GM23338 (cell line): ENCODE measurements around the gene PLEK. TPM values are rescaled to one million over a fixed set of nuclear protein-coding genes. Genes with fewer than 3 reads are reported as not detected.

ENCODE experiments used
- ATAC-seq: fragments of 200-7000 bp; cut with Tn5 transposase; 3 replicates; pipeline ENCODE4 v1.9.1; 2020
- DNase-seq: peaks from one replicate; pipeline ENCODE4 v3.0.0-alpha.2; 2015; ENCODE audit warnings: low spot score
- H2AFZ ChIP-seq: fragments of 200-600 bp; sonication (generic); 2 replicates; pipeline ENCODE4 v1.8.0; 2016; ENCODE audit warnings: antibody characterized with exemption, mild to moderate bottlenecking, moderate library complexity
- H3F3A ChIP-seq: fragments of 200-600 bp; sonication (generic); replicated peaks from 2 replicates; pipeline ENCODE4 v1.8.0; 2017; ENCODE audit warnings: antibody characterized with exemption, mixed run types, low read depth
- H3K27ac ChIP-seq: fragments of 200-600 bp; sonication (generic); 2 replicates; pipeline ENCODE4 v1.6.1; 2016; ENCODE audit warnings: low read depth
- H3K27me3 ChIP-seq: fragments of 200-600 bp; sonication (generic); 2 replicates; pipeline ENCODE4 v1.8.0; 2016; ENCODE audit warnings: mild to moderate bottlenecking, mixed run types, moderate library complexity; ENCODE audit not compliant: insufficient read depth
- H3K36me3 ChIP-seq: fragments of 200-600 bp; sonication (generic); 2 replicates; pipeline ENCODE4 v1.8.0; 2016; ENCODE audit warnings: mild to moderate bottlenecking; ENCODE audit not compliant: insufficient read depth
- H3K4me1 ChIP-seq: fragments of 200-600 bp; sonication (generic); 2 replicates; pipeline ENCODE4 v1.8.0; 2016; ENCODE audit warnings: mild to moderate bottlenecking, moderate library complexity; ENCODE audit not compliant: insufficient read depth
- H3K4me2 ChIP-seq: fragments of 200-600 bp; sonication (generic); 2 replicates; pipeline ENCODE4 v1.7.1; 2017; ENCODE audit warnings: mixed run types
- H3K4me3 ChIP-seq: fragments of 200-600 bp; sonication (generic); 2 replicates; pipeline ENCODE4 v1.6.1; 2016; ENCODE audit warnings: mixed run types
- H3K79me2 ChIP-seq: fragments of 200-600 bp; sonication (generic); replicated peaks from 2 replicates; pipeline ENCODE4 v1.8.0; 2017; ENCODE audit warnings: mild to moderate bottlenecking; ENCODE audit not compliant: insufficient read depth
- H3K9me2 ChIP-seq: fragments of 200-600 bp; sonication (generic); 2 replicates; pipeline ENCODE4 v1.8.0; 2017; ENCODE audit not compliant: insufficient read depth
- H4K20me1 ChIP-seq: fragments of 200-600 bp; sonication (generic); replicated peaks from 2 replicates; pipeline ENCODE4 v1.8.0; 2017; ENCODE audit warnings: mild to moderate bottlenecking; ENCODE audit not compliant: insufficient read depth
- H3K27ac Mint-ChIP-seq: 2 replicates; pipeline ENCODE4 v1.8.0; 2020; ENCODE audit warnings: inconsistent platforms, mild to moderate bottlenecking, moderate library complexity, mixed read lengths
- H3K27me3 Mint-ChIP-seq: 3 replicates; pipeline ENCODE4 v1.8.0; 2022; ENCODE audit warnings: low read depth, mild to moderate bottlenecking, moderate library complexity, mixed read lengths, inconsistent platforms; ENCODE audit not compliant: insufficient read depth, poor library complexity
- H3K36me3 Mint-ChIP-seq: 3 replicates; pipeline ENCODE4 v1.8.0; 2021; ENCODE audit warnings: low read depth, mild to moderate bottlenecking, inconsistent platforms, moderate library complexity, mixed read lengths
- H3K4me1 Mint-ChIP-seq: 3 replicates; pipeline ENCODE4 v1.8.0; 2020; ENCODE audit warnings: mild to moderate bottlenecking, inconsistent platforms, mixed read lengths
- H3K4me3 Mint-ChIP-seq: 3 replicates; pipeline ENCODE4 v1.8.0; 2021; ENCODE audit warnings: moderate library complexity, mild to moderate bottlenecking, inconsistent platforms, mixed read lengths
- H3K9me3 Mint-ChIP-seq: 3 replicates; pipeline ENCODE4 v1.8.0; 2020; ENCODE audit warnings: moderate library complexity, mild to moderate bottlenecking, inconsistent platforms, mixed read lengths
- CREB1 ChIP-seq: fragments of 250-450 bp; sonication (Bioruptor Pico); IDR thresholded peaks from 2 replicates; pipeline ENCODE4 v1.5.0; 2020; ENCODE audit warnings: low read depth, mild to moderate bottlenecking, moderate library complexity
- CTCF ChIP-seq, 2 experiments: fragments of 200-600 bp in 1 of 2; sonication (generic) in 1 of 2; conservative IDR thresholded peaks; 2 replicates each; pipeline versions ENCODE4 v1.5.1 to v1.6.1; 2016 to 2017; ENCODE audit warnings: antibody characterized with exemption in 2 of 2, low read depth in 2 of 2, mild to moderate bottlenecking in 2 of 2, moderate library complexity in 1 of 2
- ETS1 ChIP-seq: IDR thresholded peaks from 2 replicates; pipeline ENCODE4 v1.6.1; 2016; ENCODE audit warnings: antibody characterized with exemption
- EZH2 ChIP-seq: fragments of 200-600 bp; sonication (generic); IDR thresholded peaks from one replicate; pipeline ENCODE4 v1.8.0; 2017; ENCODE audit warnings: antibody characterized with exemption, mild to moderate bottlenecking, low read depth; ENCODE audit not compliant: unreplicated experiment
- EZH2phosphoT487 ChIP-seq: fragments of 200-600 bp; sonication (generic); IDR thresholded peaks from one replicate; pipeline ENCODE4 v1.8.1; 2018; ENCODE audit warnings: antibody characterized with exemption; ENCODE audit not compliant: unreplicated experiment
- JUNB ChIP-seq: IDR thresholded peaks from one replicate; pipeline ENCODE4 v1.6.1; 2016; ENCODE audit warnings: antibody characterized with exemption; ENCODE audit not compliant: unreplicated experiment
- NANOG ChIP-seq: IDR thresholded peaks from 2 replicates; pipeline ENCODE4 v1.6.1; 2016; ENCODE audit warnings: antibody characterized with exemption, borderline replicate concordance
- POLR2AphosphoS5 ChIP-seq: IDR thresholded peaks from 2 replicates; pipeline ENCODE4 v1.6.1; 2016; ENCODE audit warnings: antibody characterized with exemption, low read depth
- REST ChIP-seq: IDR thresholded peaks from one replicate; pipeline ENCODE4 v1.6.1; 2018; ENCODE audit warnings: antibody characterized with exemption; ENCODE audit not compliant: unreplicated experiment
- STAT1 ChIP-seq: IDR thresholded peaks from one replicate; pipeline ENCODE4 v1.6.1; 2016; ENCODE audit warnings: antibody characterized with exemption; ENCODE audit not compliant: unreplicated experiment
- ZNF114 ChIP-seq: fragments of 250-450 bp; sonication (Bioruptor Pico); IDR thresholded peaks from 2 replicates; pipeline ENCODE4 v1.5.0; 2020; ENCODE audit warnings: mild to moderate bottlenecking, moderate library complexity
- ZNF331 ChIP-seq: fragments of 250-450 bp; sonication (Bioruptor Pico); IDR thresholded peaks from 2 replicates; pipeline ENCODE4 v1.5.0; 2020; ENCODE audit warnings: low read depth, mild to moderate bottlenecking, moderate library complexity
- ZNF462 ChIP-seq: fragments of 250-450 bp; sonication (Bioruptor Pico); IDR thresholded peaks from 2 replicates; pipeline ENCODE4 v1.5.0; 2020; ENCODE audit warnings: mild to moderate bottlenecking, moderate library complexity
- polyA plus RNA-seq: library from polyadenylated mRNA; unstranded; fragments of >200 nt; fragmentation: Nextera tagmentation; extraction: Ambion mirVana; gene quantifications from 2 replicates; pipeline ENCODE4 v1.2.1, GENCODE V29; 2016
- total RNA-seq: library from RNA; depleted of rRNA; stranded (reverse); fragments of >200 nt; shearing (Covaris generic); gene quantifications from 2 replicates; pipeline ENCODE4 v1.2.3, GENCODE V29; 2014

PLEK gene
- total and polyA plus RNA-seq, 2 experiments from 2014 or later, result 0.06 TPM; not detected in 1

- no peaks in the 10 kb centered on the region for H3K4me1 ChIP-seq
- no peaks in the 10 kb centered on the region for H3K27me3 ChIP-seq
- TF ChIP-seq EZH2phosphoT487 (no peak), ZNF462 (CRISPR knock-in tag) (no peak), CTCF (conservative IDR thresholded peaks at IDR 0.05; ENCODE audit: low read depth in 2 of 2) (no peak), STAT1 (no peak), JUNB (no peak), ETS1 (no peak), POLR2AphosphoS5 (no peak), REST (no peak), EZH2 (no peak), CREB1 (CRISPR knock-in tag) (no peak), ZNF114 (no peak), ZNF331 (CRISPR knock-in tag) (no peak), NANOG (no peak)
- no peak overlapping the region for H3K4me3 ChIP-seq
- H3K27me3 Mint-ChIP-seq, result peaks cover 2% of the 10 kb centered on the region
- no peaks in the 10 kb centered on the region for H3K36me3 ChIP-seq
- H3K9me2 ChIP-seq, result peaks cover 10% of the 10 kb centered on the region
- no peaks in the 10 kb centered on the region for H3F3A ChIP-seq
- no peak overlapping the region for H3K27ac ChIP-seq
- H3K27ac Mint-ChIP-seq, result no peak overlapping the region
- H2AFZ ChIP-seq, result no peak overlapping the region
- H3K79me2 ChIP-seq, result no peaks in the 10 kb centered on the region
- no peaks in the 10 kb centered on the region for H3K9me3 Mint-ChIP-seq
- no peak overlapping the region for H3K4me3 Mint-ChIP-seq
- no peaks in the 10 kb centered on the region for H3K36me3 Mint-ChIP-seq
- H3K4me2 ChIP-seq, result no peak overlapping the region
- DNase-seq (no peak), ATAC-seq (no peak)
- 0 out of 3 replicates have a peak, but pooled peaks cover 4% of the 10 kb centered on the region for H3K4me1 Mint-ChIP-seq
- H4K20me1 ChIP-seq, result no peaks in the 10 kb centered on the region
Measured at GRCh38 chr2:68426446-68426845, 61.4 kb downstream of the PLEK start.
